WTC11 (cell line): ENCODE data around the gene PRSS33. TPM values are rescaled to one million over a fixed set of nuclear protein-coding genes. Genes with fewer than 3 reads are reported as not detected.

Experiments
- ATAC-seq: fragments of 200-7000 bp; cut with Tn5 transposase; 2 replicates; pipeline ENCODE4 v1.10.0; 2021; ENCODE audit warnings: mild to moderate bottlenecking, moderate library complexity
- CTCF ChIA-PET: fragments of 300-600 bp; sonication (Branson Sonifier 250); formaldehyde crosslinking; loops from one replicate; lab custom pipeline; 2021; ENCODE audit warnings: antibody characterized with exemption; lab: Charles Lee
- POLR2A ChIA-PET: fragments of 350-600 bp; sonication (Branson Sonifier 250); formaldehyde crosslinking; loops from one replicate; lab custom pipeline; 2021; ENCODE audit warnings: antibody characterized with exemption; lab: Charles Lee
- DNase-seq: peaks from one replicate; pipeline ENCODE4 v3.0.0; 2021; ENCODE audit warnings: low spot score
- H3K27ac Mint-ChIP-seq: 2 replicates; pipeline ENCODE4 v1.8.0; 2021; ENCODE audit warnings: mixed read lengths
- H3K27me3 Mint-ChIP-seq: 2 replicates; pipeline ENCODE4 v1.8.0; 2021; ENCODE audit warnings: low read depth, mild to moderate bottlenecking, moderate library complexity, mixed read lengths
- H3K36me3 Mint-ChIP-seq: 2 replicates; pipeline ENCODE4 v1.8.0; 2021; ENCODE audit warnings: mixed read lengths
- H3K4me1 Mint-ChIP-seq: 2 replicates; pipeline ENCODE4 v1.8.0; 2022; ENCODE audit warnings: mixed read lengths
- H3K4me3 Mint-ChIP-seq: 2 replicates; pipeline ENCODE4 v1.8.0; 2021; ENCODE audit warnings: mild to moderate bottlenecking, moderate library complexity, mixed read lengths
- H3K9me3 Mint-ChIP-seq: 2 replicates; pipeline ENCODE4 v1.8.0; 2021; ENCODE audit warnings: mixed read lengths
- ARID4B ChIP-seq: sonication (generic); formaldehyde crosslinking; IDR thresholded peaks from 2 replicates; pipeline ENCODE4 v1.8.0; 2023; ENCODE audit warnings: missing genetic modification reagents, mild to moderate bottlenecking, borderline replicate concordance
- ATF1 ChIP-seq: sonication (generic); formaldehyde crosslinking; IDR thresholded peaks from 2 replicates; pipeline ENCODE4 v1.8.1; 2023; ENCODE audit warnings: mild to moderate bottlenecking, moderate library complexity, missing genetic modification reagents
- ERG ChIP-seq: fragments of 250-450 bp; sonication (Bioruptor Pico); IDR thresholded peaks from 2 replicates; pipeline ENCODE4 v1.8.0; 2021; ENCODE audit warnings: mild to moderate bottlenecking
- ESRRA ChIP-seq: sonication (generic); formaldehyde crosslinking; IDR thresholded peaks from 2 replicates; pipeline ENCODE4 v1.8.1; 2022; ENCODE audit warnings: mild to moderate bottlenecking, missing genetic modification reagents, borderline replicate concordance
- MLX ChIP-seq: sonication (generic); formaldehyde crosslinking; IDR thresholded peaks from 2 replicates; pipeline ENCODE4 v1.8.1; 2023; ENCODE audit warnings: mild to moderate bottlenecking, missing genetic modification reagents, moderate library complexity
- SMAD4 ChIP-seq: sonication (generic); formaldehyde crosslinking; IDR thresholded peaks from 2 replicates; pipeline ENCODE4 v1.8.0; 2022; ENCODE audit warnings: mild to moderate bottlenecking, missing genetic modification reagents
- STAT6 ChIP-seq: sonication (generic); formaldehyde crosslinking; conservative IDR thresholded peaks from 2 replicates; pipeline ENCODE4 v1.8.1; 2023; ENCODE audit warnings: mild to moderate bottlenecking, low read depth, missing genetic modification reagents, moderate library complexity
- ZNF532 ChIP-seq: fragments of 250-450 bp; sonication (Bioruptor Pico); IDR thresholded peaks from 2 replicates; pipeline ENCODE4 v1.9.0; 2021; ENCODE audit warnings: mild to moderate bottlenecking, borderline replicate concordance
- total RNA-seq: library from RNA; stranded (reverse); gene quantifications from 3 replicates; pipeline ENCODE4 v1.2.3, GENCODE V29; 2021
- TF ChIP-seq, protein P1 (sequence below): sonication (generic); formaldehyde crosslinking; IDR thresholded peaks from 2 replicates; pipeline ENCODE4 v1.8.1; 2023; ENCODE audit warnings: mild to moderate bottlenecking, moderate library complexity, missing genetic modification reagents
- TF ChIP-seq, protein P2 (sequence below): sonication (generic); formaldehyde crosslinking; IDR thresholded peaks from 2 replicates; pipeline ENCODE4 v1.8.1; 2023; ENCODE audit warnings: mild to moderate bottlenecking, missing genetic modification reagents, moderate library complexity
- TF ChIP-seq, protein P3 (sequence below): sonication (generic); formaldehyde crosslinking; IDR thresholded peaks from 2 replicates; pipeline ENCODE4 v1.8.0; 2022; ENCODE audit warnings: mild to moderate bottlenecking, missing genetic modification reagents
- TF ChIP-seq, protein P4 (sequence below): sonication (generic); formaldehyde crosslinking; IDR thresholded peaks from 2 replicates; pipeline ENCODE4 v1.8.0; 2022; ENCODE audit warnings: mild to moderate bottlenecking, missing genetic modification reagents

PRSS33 gene
- total RNA-seq, 1 experiment from 2014 or later, result 0.24 TPM

DNA sequence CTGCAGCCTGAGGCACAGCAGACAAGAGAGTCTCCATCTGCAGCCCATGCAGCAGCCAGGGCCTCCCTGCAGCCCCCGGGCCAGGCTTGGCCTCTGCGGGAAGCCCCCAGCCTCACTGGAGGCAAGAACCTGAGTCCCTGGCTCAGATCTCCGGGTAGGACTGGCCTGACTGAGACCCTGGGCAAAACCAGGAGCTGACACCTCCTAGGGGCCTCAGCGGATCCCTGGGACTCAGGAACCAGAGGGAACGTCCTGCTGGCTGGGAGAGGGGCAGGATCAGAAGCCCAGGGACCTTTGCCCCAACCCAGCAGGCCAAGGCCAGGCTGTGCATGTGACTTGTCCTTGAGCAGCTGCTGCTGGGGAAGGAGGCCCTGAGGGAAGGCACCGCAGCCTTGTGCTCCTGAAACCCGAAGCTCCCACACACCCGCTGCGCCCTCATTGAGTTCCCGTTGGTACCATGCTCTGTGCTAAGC is 28.0 kb upstream of the PRSS33 start (continued):
- TF ChIP-seq ARID4B (CRISPR knock-in tag), result no peak

GRCh38 chr16:2814551-2815298 is 27.4 kb upstream of the PRSS33 start:
- DNase-seq, result no peak
- Mint-ChIP-seq H3K4me3 (no peak overlapping the region), H3K9me3 (no peaks in the 10 kb centered on the region), H3K27ac (no peak overlapping the region), H3K27me3 (peaks cover 1% of the 10 kb centered on the region; the same call in 1 of the 2 replicates), H3K36me3 (no peaks in the 10 kb centered on the region), H3K4me1 (no peaks in the 10 kb centered on the region)
- no peak for ATAC-seq
- CTCF ChIA-PET, result interaction anchor here (1.1 to 5.1 kb wide), 4 partner anchors 17 to 106 kb away, joined by 4 to 29 read pairs (median 5); partner anchors contain the start of gene PRSS41
- POLR2A ChIA-PET, result no interaction called here
- no peak for TF ChIP-seq SMAD4
- TF ChIP-seq, protein P1, sequence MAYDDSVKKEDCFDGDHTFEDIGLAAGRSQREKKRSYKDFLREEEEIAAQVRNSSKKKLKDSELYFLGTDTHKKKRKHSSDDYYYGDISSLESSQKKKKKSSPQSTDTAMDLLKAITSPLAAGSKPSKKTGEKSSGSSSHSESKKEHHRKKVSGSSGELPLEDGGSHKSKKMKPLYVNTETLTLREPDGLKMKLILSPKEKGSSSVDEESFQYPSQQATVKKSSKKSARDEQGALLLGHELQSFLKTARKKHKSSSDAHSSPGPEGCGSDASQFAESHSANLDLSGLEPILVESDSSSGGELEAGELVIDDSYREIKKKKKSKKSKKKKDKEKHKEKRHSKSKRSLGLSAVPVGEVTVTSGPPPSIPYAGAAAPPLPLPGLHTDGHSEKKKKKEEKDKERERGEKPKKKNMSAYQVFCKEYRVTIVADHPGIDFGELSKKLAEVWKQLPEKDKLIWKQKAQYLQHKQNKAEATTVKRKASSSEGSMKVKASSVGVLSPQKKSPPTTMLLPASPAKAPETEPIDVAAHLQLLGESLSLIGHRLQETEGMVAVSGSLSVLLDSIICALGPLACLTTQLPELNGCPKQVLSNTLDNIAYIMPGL (CRISPR knock-in tag), result no peak
- no peak for TF ChIP-seq ZNF532 (CRISPR knock-in tag)
- TF ChIP-seq, protein P2, sequence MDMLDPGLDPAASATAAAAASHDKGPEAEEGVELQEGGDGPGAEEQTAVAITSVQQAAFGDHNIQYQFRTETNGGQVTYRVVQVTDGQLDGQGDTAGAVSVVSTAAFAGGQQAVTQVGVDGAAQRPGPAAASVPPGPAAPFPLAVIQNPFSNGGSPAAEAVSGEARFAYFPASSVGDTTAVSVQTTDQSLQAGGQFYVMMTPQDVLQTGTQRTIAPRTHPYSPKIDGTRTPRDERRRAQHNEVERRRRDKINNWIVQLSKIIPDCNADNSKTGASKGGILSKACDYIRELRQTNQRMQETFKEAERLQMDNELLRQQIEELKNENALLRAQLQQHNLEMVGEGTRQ, result no peak
- TF ChIP-seq ATF1 (CRISPR knock-in tag), result no peak
- no peak for TF ChIP-seq STAT6 (CRISPR knock-in tag)
- TF ChIP-seq, protein P3, sequence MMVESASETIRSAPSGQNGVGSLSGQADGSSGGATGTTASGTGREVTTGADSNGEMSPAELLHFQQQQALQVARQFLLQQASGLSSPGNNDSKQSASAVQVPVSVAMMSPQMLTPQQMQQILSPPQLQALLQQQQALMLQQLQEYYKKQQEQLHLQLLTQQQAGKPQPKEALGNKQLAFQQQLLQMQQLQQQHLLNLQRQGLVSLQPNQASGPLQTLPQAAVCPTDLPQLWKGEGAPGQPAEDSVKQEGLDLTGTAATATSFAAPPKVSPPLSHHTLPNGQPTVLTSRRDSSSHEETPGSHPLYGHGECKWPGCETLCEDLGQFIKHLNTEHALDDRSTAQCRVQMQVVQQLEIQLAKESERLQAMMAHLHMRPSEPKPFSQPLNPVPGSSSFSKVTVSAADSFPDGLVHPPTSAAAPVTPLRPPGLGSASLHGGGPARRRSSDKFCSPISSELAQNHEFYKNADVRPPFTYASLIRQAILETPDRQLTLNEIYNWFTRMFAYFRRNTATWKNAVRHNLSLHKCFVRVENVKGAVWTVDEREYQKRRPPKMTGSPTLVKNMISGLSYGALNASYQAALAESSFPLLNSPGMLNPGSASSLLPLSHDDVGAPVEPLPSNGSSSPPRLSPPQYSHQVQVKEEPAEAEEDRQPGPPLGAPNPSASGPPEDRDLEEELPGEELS, result no peak
- TF ChIP-seq, protein P4, sequence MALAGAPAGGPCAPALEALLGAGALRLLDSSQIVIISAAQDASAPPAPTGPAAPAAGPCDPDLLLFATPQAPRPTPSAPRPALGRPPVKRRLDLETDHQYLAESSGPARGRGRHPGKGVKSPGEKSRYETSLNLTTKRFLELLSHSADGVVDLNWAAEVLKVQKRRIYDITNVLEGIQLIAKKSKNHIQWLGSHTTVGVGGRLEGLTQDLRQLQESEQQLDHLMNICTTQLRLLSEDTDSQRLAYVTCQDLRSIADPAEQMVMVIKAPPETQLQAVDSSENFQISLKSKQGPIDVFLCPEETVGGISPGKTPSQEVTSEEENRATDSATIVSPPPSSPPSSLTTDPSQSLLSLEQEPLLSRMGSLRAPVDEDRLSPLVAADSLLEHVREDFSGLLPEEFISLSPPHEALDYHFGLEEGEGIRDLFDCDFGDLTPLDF, result no peak
- no peak for TF ChIP-seq ERG (CRISPR knock-in tag)
- no peak for TF ChIP-seq MLX (CRISPR knock-in tag)
- no peak for TF ChIP-seq ESRRA (CRISPR knock-in tag)
